ENCODE data around the gene GPRC5A. TPM values are rescaled to one million over a fixed set of nuclear protein-coding genes. Genes with fewer than 3 reads are reported as not detected.
A peak's percentile ranks its signal among the peaks of the same experiment; 100 is the strongest.

The GPRC5A gene
- total RNA-seq, 1 experiment from 2014 or later: 0.56 TPM

DNA sequence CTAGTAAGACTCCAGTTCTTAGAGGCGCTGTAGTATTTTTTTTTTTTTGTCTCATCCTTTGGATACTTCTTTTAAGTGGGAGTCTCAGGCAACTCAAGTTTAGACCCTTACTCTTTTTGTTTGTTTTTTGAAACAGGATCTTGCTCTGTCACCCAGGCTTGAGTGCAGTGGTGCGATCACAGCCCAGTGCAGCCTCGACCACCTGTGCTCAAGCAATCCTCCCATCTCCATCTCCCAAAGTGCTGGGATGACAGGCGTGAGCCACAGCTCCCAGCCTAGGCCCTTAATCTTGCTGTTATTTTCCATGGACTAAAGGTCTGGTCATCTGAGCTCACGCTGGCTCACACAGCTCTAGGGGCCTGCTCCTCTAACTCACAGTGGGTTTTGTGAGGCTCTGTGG, 21.3 kb downstream of the GPRC5A start:
- DNase-seq (ENCODE audit: low spot score): no peak
- TF ChIP-seq EZH2 (IDR thresholded peaks at IDR 0.05; ENCODE audit: borderline replicate concordance, low read depth, low read length, poor library complexity, severe bottlenecking): no peak
- no peak for TF ChIP-seq CTCF (conservative IDR thresholded peaks at IDR 0.05; ENCODE audit: low read depth, low read length)
- peaks cover 7% of the 10 kb centered on the region for H3K4me1 ChIP-seq (ENCODE audit: insufficient read depth, low read length, poor library complexity, severe bottlenecking)
- POLR2A ChIA-PET (ENCODE audit: low non-redundant PET): no interaction called here
- CTCF ChIA-PET: interaction anchor here (0.7 kb wide), 1 partner anchor 340 kb away, joined by 7 read pairs; no protein-coding TSS in a partner anchor
- H3K36me3 ChIP-seq (ENCODE audit: insufficient read depth, low read length, poor library complexity, severe bottlenecking): no peaks in the 10 kb centered on the region
- intact Hi-C loops (cut with micrococcal nuclease; ENCODE audit: unreplicated experiment): loop anchor here (10.0 kb wide), 1 partner anchor 622 kb away; no protein-coding TSS in a partner anchor
- no peaks in the 10 kb centered on the region for H3K9me3 ChIP-seq (ENCODE audit: low read depth, low read length, poor library complexity, severe bottlenecking)
- no peaks in the 10 kb centered on the region for H3K27me3 ChIP-seq (replicated peaks; ENCODE audit: insufficient read depth, low read depth, low read length, poor library complexity)
- H3K27ac ChIP-seq (ENCODE audit: low read depth, low read length, poor library complexity, severe bottlenecking): no peak overlapping the region
- BruUV-seq (replicated peaks): no TSS peak
- H3K4me3 ChIP-seq (ENCODE audit: low read depth, low read length, poor library complexity, severe bottlenecking): no peak overlapping the region

DNA sequence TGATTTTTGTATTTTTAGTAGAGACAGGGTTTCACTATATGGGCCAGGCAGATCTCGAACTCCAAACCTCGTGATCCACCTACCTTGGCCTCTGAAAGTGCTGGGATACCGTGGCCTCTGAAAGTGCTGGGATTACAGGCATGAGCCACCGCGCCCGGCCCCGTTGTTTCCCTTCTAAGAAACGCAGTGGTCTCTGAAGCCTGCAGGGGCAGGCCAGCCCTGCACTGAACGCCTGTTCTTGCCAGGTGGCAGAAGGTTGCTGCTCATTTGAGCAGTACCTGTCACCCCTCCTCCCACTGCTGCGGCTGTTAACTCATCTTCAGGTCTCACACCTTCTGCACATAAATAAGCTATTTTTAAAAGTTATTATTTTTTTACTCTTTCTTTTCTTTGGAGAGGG, 24.3 kb downstream of the GPRC5A start:
- CTCF ChIA-PET: interaction anchor here (0.7 to 1.6 kb wide), 5 partner anchors 292 to 1251 kb away, joined by 3 to 17 read pairs (median 6); no protein-coding TSS in a partner anchor
- no peak for DNase-seq (ENCODE audit: low spot score)
- H3K4me1 ChIP-seq (ENCODE audit: insufficient read depth, low read length, poor library complexity, severe bottlenecking): peaks cover 7% of the 10 kb centered on the region
- POLR2A ChIA-PET (ENCODE audit: low non-redundant PET): no interaction called here
- no peak overlapping the region for H3K4me3 ChIP-seq (ENCODE audit: low read depth, low read length, poor library complexity, severe bottlenecking)
- TF ChIP-seq EZH2 (IDR thresholded peaks at IDR 0.05; ENCODE audit: borderline replicate concordance, low read depth, low read length, poor library complexity, severe bottlenecking) (no peak), CTCF (conservative IDR thresholded peaks at IDR 0.05; ENCODE audit: low read depth, low read length) (no peak)
- no peaks in the 10 kb centered on the region for H3K9me3 ChIP-seq (ENCODE audit: low read depth, low read length, poor library complexity, severe bottlenecking)
- intact Hi-C loops (cut with micrococcal nuclease; ENCODE audit: unreplicated experiment): loop anchor here (1.0 to 10.0 kb wide), 5 partner anchors 67 to 619 kb away; no protein-coding TSS in a partner anchor
- no TSS peak for BruUV-seq (replicated peaks)
- H3K27me3 ChIP-seq (replicated peaks; ENCODE audit: insufficient read depth, low read depth, low read length, poor library complexity): no peaks in the 10 kb centered on the region
- no peaks in the 10 kb centered on the region for H3K36me3 ChIP-seq (ENCODE audit: insufficient read depth, low read length, poor library complexity, severe bottlenecking)
- H3K27ac ChIP-seq (ENCODE audit: low read depth, low read length, poor library complexity, severe bottlenecking): no peak overlapping the region

DNA sequence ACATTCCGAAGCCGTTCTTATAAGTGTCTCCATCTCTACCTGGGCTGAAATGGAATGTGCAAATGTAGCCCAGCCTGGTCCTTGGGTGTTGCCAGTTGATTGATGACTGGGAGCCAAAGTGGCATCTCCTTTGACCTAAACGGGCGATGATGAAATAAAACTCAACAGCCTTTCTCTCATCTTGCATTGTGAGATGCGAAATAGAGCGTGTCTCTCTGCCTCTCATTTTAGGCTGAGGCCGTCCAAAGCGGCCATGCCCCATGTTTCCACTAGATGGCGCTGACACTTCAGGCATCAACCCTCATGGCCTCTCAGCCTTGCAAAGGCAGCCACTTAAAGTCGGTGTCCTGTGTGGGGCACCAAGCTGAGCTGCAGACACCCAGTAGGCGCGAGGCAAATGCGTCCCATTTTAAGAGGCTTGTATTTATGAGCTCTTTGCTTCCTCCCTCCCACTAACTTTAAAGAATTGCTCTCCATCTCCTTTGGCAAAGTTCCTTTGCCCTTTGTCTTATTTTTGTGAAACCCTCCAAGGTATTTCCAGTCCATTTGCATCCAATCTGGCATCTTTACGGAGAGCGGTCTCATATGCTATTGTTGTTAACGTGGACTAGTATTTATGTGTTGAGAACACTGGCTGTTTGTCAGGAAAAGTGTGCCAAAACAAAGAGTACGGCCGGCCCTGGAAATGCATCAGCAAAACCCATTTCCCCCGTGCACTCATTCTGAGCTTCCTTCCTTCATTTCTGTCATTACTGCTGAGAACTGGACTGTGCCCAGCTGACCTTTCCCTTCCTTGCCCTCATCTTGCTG, 25.0 kb downstream of the GPRC5A start:
- Histone ChIP-seq H3K9me3 (ENCODE audit: low read depth, low read length, poor library complexity, severe bottlenecking) (no peaks in the 10 kb centered on the region), H3K4me1 (ENCODE audit: insufficient read depth, low read length, poor library complexity, severe bottlenecking) (peaks cover 7% of the 10 kb centered on the region), H3K4me3 (ENCODE audit: low read depth, low read length, poor library complexity, severe bottlenecking) (no peak overlapping the region), H3K27me3 (replicated peaks; ENCODE audit: insufficient read depth, low read depth, low read length, poor library complexity) (no peaks in the 10 kb centered on the region), H3K36me3 (ENCODE audit: insufficient read depth, low read length, poor library complexity, severe bottlenecking) (no peaks in the 10 kb centered on the region), H3K27ac (ENCODE audit: low read depth, low read length, poor library complexity, severe bottlenecking) (no peak overlapping the region)
- no peak for TF ChIP-seq EZH2 (IDR thresholded peaks at IDR 0.05; ENCODE audit: borderline replicate concordance, low read depth, low read length, poor library complexity, severe bottlenecking)
- peak; percentile 97 for TF ChIP-seq CTCF (conservative IDR thresholded peaks at IDR 0.05; ENCODE audit: low read depth, low read length)
- ChIA-PET POLR2A (ENCODE audit: low non-redundant PET) (no interaction called here), CTCF (interaction anchor here (0.6 to 1.6 kb wide), 6 partner anchors 36 to 1251 kb away, joined by 3 to 17 read pairs (median 6); no protein-coding TSS in a partner anchor)
- DNase-seq (ENCODE audit: low spot score): peak; percentile 90
- BruUV-seq (replicated peaks): no TSS peak
- intact Hi-C loops (cut with micrococcal nuclease; ENCODE audit: unreplicated experiment): loop anchor here (1.0 to 10.0 kb wide), 5 partner anchors 66 to 618 kb away; no protein-coding TSS in a partner anchor

Data from A673 (cell line).